ENCODE data around the gene SVEP1. TPM values are rescaled to one million over a fixed set of nuclear protein-coding genes. Genes with fewer than 3 reads are reported as not detected.

The SVEP1 gene
- total and polyA plus RNA-seq, 4 donors: 3.3 to 38.9 (median 19.6) TPM

- no peaks in the 10 kb centered on the region for H3K4me1 ChIP-seq (ENCODE audit: control insufficient read depth in 5 of 5, insufficient read depth in 5 of 5, low read length in 5 of 5)
- no peak overlapping the region for H3K4me3 ChIP-seq
- no peak for TF ChIP-seq CTCF (IDR thresholded peaks at IDR 0.05; ENCODE audit: control extremely low read depth, extremely low read depth)
- peaks cover 0 to 3% (median 0%) of the 10 kb centered on the region in 4 donors for H3K9me3 ChIP-seq (ENCODE audit: control insufficient read depth in 4 of 4, insufficient read depth in 3 of 4, low read length in 3 of 4)
- H3K36me3 ChIP-seq (ENCODE audit: control insufficient read depth in 4 of 4, insufficient read depth in 4 of 4, low read length in 4 of 4): peaks cover 0 to 14% (median 3%) of the 10 kb centered on the region in 4 donors
- WGBS, 2 donors: 82 to 88% methylated on average over 3 of the region's 3 CpGs
- DNase-seq (no peak), ATAC-seq (ENCODE audit: insufficient read depth, low FRiP score) (no peak)
- no peak overlapping the region for H3K27ac ChIP-seq (ENCODE audit: low read depth in 1 of 2, low read length in 1 of 2)
- H3K9ac ChIP-seq (ENCODE audit: insufficient read depth in 1 of 2, low read length in 2 of 2): no peak overlapping the region
- H3K27me3 ChIP-seq (ENCODE audit: control insufficient read depth in 3 of 3, insufficient read depth in 3 of 3, low read length in 2 of 3): no peaks in the 10 kb centered on the region
Measured at GRCh38 chr9:110502842-110503241, 76.7 kb downstream of the SVEP1 start.

- no peak for TF ChIP-seq CTCF (IDR thresholded peaks at IDR 0.05; ENCODE audit: control extremely low read depth, extremely low read depth)
- Histone ChIP-seq H3K9me3 (ENCODE audit: control insufficient read depth in 4 of 4, insufficient read depth in 3 of 4, low read length in 3 of 4) (peaks cover 0 to 3% (median 0%) of the 10 kb centered on the region in 4 donors), H3K4me1 (ENCODE audit: control insufficient read depth in 5 of 5, insufficient read depth in 5 of 5, low read length in 5 of 5) (no peaks in the 10 kb centered on the region), H3K36me3 (ENCODE audit: control insufficient read depth in 4 of 4, insufficient read depth in 4 of 4, low read length in 4 of 4) (peaks cover 0 to 18% (median 7%) of the 10 kb centered on the region in 4 donors), H3K27me3 (ENCODE audit: control insufficient read depth in 3 of 3, insufficient read depth in 3 of 3, low read length in 2 of 3) (no peaks in the 10 kb centered on the region), H3K27ac (ENCODE audit: low read depth in 1 of 2, low read length in 1 of 2) (no peak overlapping the region), H3K4me3 (no peak overlapping the region), H3K9ac (ENCODE audit: insufficient read depth in 1 of 2, low read length in 2 of 2) (no peak overlapping the region)
- ATAC-seq (ENCODE audit: insufficient read depth, low FRiP score) (no peak), DNase-seq (no peak)
- 82 to 93% methylated on average over 1 of the region's 1 CpG for WGBS, 2 donors
Measured at GRCh38 chr9:110499608-110500007, 79.9 kb downstream of the SVEP1 start.

- ATAC-seq (ENCODE audit: insufficient read depth, low FRiP score): no peak
- Histone ChIP-seq H3K4me1 (ENCODE audit: control insufficient read depth in 5 of 5, insufficient read depth in 5 of 5, low read length in 5 of 5) (no peaks in the 10 kb centered on the region), H3K9ac (ENCODE audit: insufficient read depth in 1 of 2, low read length in 2 of 2) (no peak overlapping the region), H3K27me3 (ENCODE audit: control insufficient read depth in 3 of 3, insufficient read depth in 3 of 3, low read length in 2 of 3) (no peaks in the 10 kb centered on the region), H3K4me3 (no peak overlapping the region), H3K36me3 (ENCODE audit: control insufficient read depth in 4 of 4, insufficient read depth in 4 of 4, low read length in 4 of 4) (peaks cover 0 to 17% (median 3%) of the 10 kb centered on the region in 4 donors), H3K27ac (ENCODE audit: low read depth in 1 of 2, low read length in 1 of 2) (no peak overlapping the region), H3K9me3 (ENCODE audit: control insufficient read depth in 4 of 4, insufficient read depth in 3 of 4, low read length in 3 of 4) (no peaks in the 10 kb centered on the region)
- DNase-seq: no peak
- TF ChIP-seq CTCF (IDR thresholded peaks at IDR 0.05; ENCODE audit: control extremely low read depth, extremely low read depth): no peak
Measured at GRCh38 chr9:110487196-110487595, 92.3 kb downstream of the SVEP1 start.

GRCh38 chr9:110486218-110486617 lies 93.3 kb downstream of the SVEP1 start:
- no peak for TF ChIP-seq CTCF (IDR thresholded peaks at IDR 0.05; ENCODE audit: control extremely low read depth, extremely low read depth)
- no peaks in the 10 kb centered on the region for H3K9me3 ChIP-seq (ENCODE audit: control insufficient read depth in 4 of 4, insufficient read depth in 3 of 4, low read length in 3 of 4)
- H3K4me3 ChIP-seq: no peak overlapping the region
- ATAC-seq (ENCODE audit: insufficient read depth, low FRiP score) (no peak), DNase-seq (no peak)
- no peak overlapping the region for H3K9ac ChIP-seq (ENCODE audit: insufficient read depth in 1 of 2, low read length in 2 of 2)
- 60 to 65% methylated on average over 1 of the region's 1 CpG for WGBS, 2 donors
- H3K27me3 ChIP-seq (ENCODE audit: control insufficient read depth in 3 of 3, insufficient read depth in 3 of 3, low read length in 2 of 3): no peaks in the 10 kb centered on the region
- peaks cover 0 to 17% (median 3%) of the 10 kb centered on the region in 4 donors for H3K36me3 ChIP-seq (ENCODE audit: control insufficient read depth in 4 of 4, insufficient read depth in 4 of 4, low read length in 4 of 4)
- no peaks in the 10 kb centered on the region for H3K4me1 ChIP-seq (ENCODE audit: control insufficient read depth in 5 of 5, insufficient read depth in 5 of 5, low read length in 5 of 5)
- no peak overlapping the region for H3K27ac ChIP-seq (ENCODE audit: low read depth in 1 of 2, low read length in 1 of 2)

Measured in lung (tissue), 12 donors.